ENCODE results near the gene KLHL29.

- no peak for TF ChIP-seq CTCF (IDR thresholded peaks at IDR 0.05; ENCODE audit: low read depth, low read length)
- TF ChIP-seq POLR2A (IDR thresholded peaks at IDR 0.05; ENCODE audit: extremely low read depth, insufficient read length) = no peak
These were observed 864 bp downstream of the KLHL29 start for GRCh38 chr2:23385748-23386338.

All from NB4 (cell line).